Measurements from ENCODE around the gene ITGB4. TPM values are rescaled to one million over a fixed set of nuclear protein-coding genes. Genes with fewer than 3 reads are reported as not detected.

The ITGB4 gene
- total and polyA plus RNA-seq, 10 of the 15 experiments (the other 5 are each of a cell fraction or from before 2014, with no cell fraction given): 0.06 to 1.6 (median 0.27) TPM; not detected in 2

DNA sequence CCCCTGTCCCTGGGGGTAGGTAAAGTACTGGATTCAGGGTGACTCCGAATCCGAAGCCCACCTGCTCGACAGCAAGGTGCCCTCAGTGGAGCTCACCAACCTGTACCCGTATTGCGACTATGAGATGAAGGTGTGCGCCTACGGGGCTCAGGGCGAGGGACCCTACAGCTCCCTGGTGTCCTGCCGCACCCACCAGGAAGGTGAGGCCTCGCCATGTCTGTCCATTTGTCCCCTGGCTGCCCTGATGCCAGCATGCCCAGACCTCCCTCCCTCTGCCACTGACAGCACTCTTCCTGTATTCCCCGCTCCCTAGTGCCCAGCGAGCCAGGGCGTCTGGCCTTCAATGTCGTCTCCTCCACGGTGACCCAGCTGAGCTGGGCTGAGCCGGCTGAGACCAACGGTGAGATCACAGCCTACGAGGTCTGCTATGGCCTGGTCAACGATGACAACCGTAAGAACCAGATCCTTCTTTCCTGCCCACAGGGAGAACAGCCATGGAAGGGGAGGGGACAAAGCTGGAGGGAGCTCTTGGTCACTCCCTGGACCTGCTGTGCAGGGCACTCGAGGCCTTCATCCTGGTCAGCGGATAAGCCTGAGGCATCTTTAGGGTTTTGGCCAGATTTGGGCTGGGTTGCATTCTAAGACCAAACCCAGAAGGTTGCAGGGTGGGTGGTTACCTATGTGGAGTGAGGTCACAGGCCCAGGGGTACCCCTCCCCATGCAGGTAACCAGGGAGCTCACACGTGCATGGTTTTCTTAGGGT is 29.6 kb downstream of the ITGB4 start:
- 59% methylated on average over 23 of the region's 23 CpGs for WGBS (ENCODE audit: insufficient coverage, insufficient replicate concordance, low lambda C conversion rate, missing lambda C conversion rate)
- no peak for ATAC-seq
- POLR2A ChIA-PET: interaction anchor here (0.6 to 1.4 kb wide), 4 partner anchors 10 to 371 kb away, joined by 3 to 4 read pairs (median 3); a partner anchor contains a TSS
- H3K27me3 ChIP-seq (replicated peaks in 1 of 2; ENCODE audit: control insufficient read depth in 2 of 2, insufficient read depth in 2 of 2, low read length in 1 of 2): no peaks in the 10 kb centered on the region
- RAD21 ChIA-PET (ENCODE audit: unreplicated experiment): interaction anchor here (1.0 to 7.1 kb wide), 5 partner anchors 77 to 151 kb away, joined by 3 to 148 read pairs (median 51); partner anchors contain the start of gene SMIM5
- BruUV-seq (replicated peaks): no TSS peak
- SMC1A ChIA-PET (ENCODE audit: uncharacterized antibody, unreplicated experiment): interaction anchor here (0.9 to 2.8 kb wide), 4 partner anchors 14 to 117 kb away, joined by 3 to 26 read pairs (median 4); partner anchors contain the start of genes GALK1 and SMIM5
- FAIRE-seq: no peak
- no peaks in the 10 kb centered on the region for H3K36me3 ChIP-seq (ENCODE audit: control insufficient read depth in 2 of 2, insufficient read depth in 2 of 2, low read length in 1 of 2)
- H3K4me3 ChIP-seq: no peak overlapping the region
- H3K4me2 ChIP-seq (ENCODE audit: control insufficient read depth, insufficient read depth): no peak overlapping the region
- H3K27ac ChIP-seq (ENCODE audit: control insufficient read depth, insufficient read depth): no peak overlapping the region
- no peak for DNase-seq (ENCODE audit: low read depth, low spot score)
- CTCF ChIA-PET: interaction anchor here (0.6 to 10.6 kb wide), 20 partner anchors 9 to 295 kb away, joined by 3 to 336 read pairs (median 10); partner anchors contain the start of genes GALK1, SMIM5 and TMEM94
- H3K79me2 ChIP-seq (ENCODE audit: control insufficient read depth, insufficient read depth, low read length): no peaks in the 10 kb centered on the region
- no peak overlapping the region for H2AFZ ChIP-seq (ENCODE audit: control insufficient read depth, low read depth, low read length)
- H3K9ac ChIP-seq (ENCODE audit: control insufficient read depth, insufficient read depth, low read length): no peak overlapping the region
- in situ Hi-C loops (cut with MboI): no loop called here
- no peaks in the 10 kb centered on the region for H3K9me3 ChIP-seq (replicated peaks; ENCODE audit: control insufficient read depth, insufficient read depth, low read length)
- intact Hi-C loops (cut with micrococcal nuclease; ENCODE audit: unreplicated experiment): loop anchor here (1.0 to 5.0 kb wide), 2 partner anchors 118 to 324 kb away; partner anchors contain the start of gene SMIM5
- H4K20me1 ChIP-seq (ENCODE audit: control insufficient read depth, insufficient read depth): no peaks in the 10 kb centered on the region; the same call in 1 of the 2 replicates
- peaks cover 10% of the 10 kb centered on the region for H3K4me1 ChIP-seq (ENCODE audit: control insufficient read depth, insufficient read depth, low read length)
- TF ChIP-seq CBFB (IDR thresholded peaks at IDR 0.05; ENCODE audit: low read depth): no peak
- TF ChIP-seq, protein P1, sequence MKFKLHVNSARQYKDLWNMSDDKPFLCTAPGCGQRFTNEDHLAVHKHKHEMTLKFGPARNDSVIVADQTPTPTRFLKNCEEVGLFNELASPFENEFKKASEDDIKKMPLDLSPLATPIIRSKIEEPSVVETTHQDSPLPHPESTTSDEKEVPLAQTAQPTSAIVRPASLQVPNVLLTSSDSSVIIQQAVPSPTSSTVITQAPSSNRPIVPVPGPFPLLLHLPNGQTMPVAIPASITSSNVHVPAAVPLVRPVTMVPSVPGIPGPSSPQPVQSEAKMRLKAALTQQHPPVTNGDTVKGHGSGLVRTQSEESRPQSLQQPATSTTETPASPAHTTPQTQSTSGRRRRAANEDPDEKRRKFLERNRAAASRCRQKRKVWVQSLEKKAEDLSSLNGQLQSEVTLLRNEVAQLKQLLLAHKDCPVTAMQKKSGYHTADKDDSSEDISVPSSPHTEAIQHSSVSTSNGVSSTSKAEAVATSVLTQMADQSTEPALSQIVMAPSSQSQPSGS (IDR thresholded peaks at IDR 0.05; ENCODE audit: low read length): no peak
- TF ChIP-seq, protein P2, sequence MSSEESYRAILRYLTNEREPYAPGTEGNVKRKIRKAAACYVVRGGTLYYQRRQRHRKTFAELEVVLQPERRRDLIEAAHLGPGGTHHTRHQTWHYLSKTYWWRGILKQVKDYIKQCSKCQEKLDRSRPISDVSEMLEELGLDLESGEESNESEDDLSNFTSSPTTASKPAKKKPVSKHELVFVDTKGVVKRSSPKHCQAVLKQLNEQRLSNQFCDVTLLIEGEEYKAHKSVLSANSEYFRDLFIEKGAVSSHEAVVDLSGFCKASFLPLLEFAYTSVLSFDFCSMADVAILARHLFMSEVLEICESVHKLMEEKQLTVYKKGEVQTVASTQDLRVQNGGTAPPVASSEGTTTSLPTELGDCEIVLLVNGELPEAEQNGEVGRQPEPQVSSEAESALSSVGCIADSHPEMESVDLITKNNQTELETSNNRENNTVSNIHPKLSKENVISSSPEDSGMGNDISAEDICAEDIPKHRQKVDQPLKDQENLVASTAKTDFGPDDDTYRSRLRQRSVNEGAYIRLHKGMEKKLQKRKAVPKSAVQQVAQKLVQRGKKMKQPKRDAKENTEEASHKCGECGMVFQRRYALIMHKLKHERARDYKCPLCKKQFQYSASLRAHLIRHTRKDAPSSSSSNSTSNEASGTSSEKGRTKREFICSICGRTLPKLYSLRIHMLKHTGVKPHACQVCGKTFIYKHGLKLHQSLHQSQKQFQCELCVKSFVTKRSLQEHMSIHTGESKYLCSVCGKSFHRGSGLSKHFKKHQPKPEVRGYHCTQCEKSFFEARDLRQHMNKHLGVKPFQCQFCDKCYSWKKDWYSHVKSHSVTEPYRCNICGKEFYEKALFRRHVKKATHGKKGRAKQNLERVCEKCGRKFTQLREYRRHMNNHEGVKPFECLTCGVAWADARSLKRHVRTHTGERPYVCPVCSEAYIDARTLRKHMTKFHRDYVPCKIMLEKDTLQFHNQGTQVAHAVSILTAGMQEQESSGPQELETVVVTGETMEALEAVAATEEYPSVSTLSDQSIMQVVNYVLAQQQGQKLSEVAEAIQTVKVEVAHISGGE (CRISPR knock-in tag; IDR thresholded peaks at IDR 0.05): no peak
- TF ChIP-seq, protein P3, sequence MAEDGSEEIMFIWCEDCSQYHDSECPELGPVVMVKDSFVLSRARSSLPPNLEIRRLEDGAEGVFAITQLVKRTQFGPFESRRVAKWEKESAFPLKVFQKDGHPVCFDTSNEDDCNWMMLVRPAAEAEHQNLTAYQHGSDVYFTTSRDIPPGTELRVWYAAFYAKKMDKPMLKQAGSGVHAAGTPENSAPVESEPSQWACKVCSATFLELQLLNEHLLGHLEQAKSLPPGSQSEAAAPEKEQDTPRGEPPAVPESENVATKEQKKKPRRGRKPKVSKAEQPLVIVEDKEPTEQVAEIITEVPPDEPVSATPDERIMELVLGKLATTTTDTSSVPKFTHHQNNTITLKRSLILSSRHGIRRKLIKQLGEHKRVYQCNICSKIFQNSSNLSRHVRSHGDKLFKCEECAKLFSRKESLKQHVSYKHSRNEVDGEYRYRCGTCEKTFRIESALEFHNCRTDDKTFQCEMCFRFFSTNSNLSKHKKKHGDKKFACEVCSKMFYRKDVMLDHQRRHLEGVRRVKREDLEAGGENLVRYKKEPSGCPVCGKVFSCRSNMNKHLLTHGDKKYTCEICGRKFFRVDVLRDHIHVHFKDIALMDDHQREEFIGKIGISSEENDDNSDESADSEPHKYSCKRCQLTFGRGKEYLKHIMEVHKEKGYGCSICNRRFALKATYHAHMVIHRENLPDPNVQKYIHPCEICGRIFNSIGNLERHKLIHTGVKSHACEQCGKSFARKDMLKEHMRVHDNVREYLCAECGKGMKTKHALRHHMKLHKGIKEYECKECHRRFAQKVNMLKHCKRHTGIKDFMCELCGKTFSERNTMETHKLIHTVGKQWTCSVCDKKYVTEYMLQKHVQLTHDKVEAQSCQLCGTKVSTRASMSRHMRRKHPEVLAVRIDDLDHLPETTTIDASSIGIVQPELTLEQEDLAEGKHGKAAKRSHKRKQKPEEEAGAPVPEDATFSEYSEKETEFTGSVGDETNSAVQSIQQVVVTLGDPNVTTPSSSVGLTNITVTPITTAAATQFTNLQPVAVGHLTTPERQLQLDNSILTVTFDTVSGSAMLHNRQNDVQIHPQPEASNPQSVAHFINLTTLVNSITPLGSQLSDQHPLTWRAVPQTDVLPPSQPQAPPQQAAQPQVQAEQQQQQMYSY (CRISPR knock-in tag; IDR thresholded peaks at IDR 0.05): no peak
- TF ChIP-seq EGR1 (IDR thresholded peaks at IDR 0.05; ENCODE audit: borderline replicate concordance in 1 of 2, low read depth in 2 of 2, low read length in 2 of 2): no peak
- TF ChIP-seq BACH1 (IDR thresholded peaks at IDR 0.05; ENCODE audit: borderline replicate concordance): no peak
- TF ChIP-seq POLR2AphosphoS2 (IDR thresholded peaks at IDR 0.05; ENCODE audit: low read depth, low read length): no peak
- no peak for TF ChIP-seq MEF2A (IDR thresholded peaks at IDR 0.05; ENCODE audit: insufficient read depth, low read depth, low read length)
- TF ChIP-seq, protein P4, sequence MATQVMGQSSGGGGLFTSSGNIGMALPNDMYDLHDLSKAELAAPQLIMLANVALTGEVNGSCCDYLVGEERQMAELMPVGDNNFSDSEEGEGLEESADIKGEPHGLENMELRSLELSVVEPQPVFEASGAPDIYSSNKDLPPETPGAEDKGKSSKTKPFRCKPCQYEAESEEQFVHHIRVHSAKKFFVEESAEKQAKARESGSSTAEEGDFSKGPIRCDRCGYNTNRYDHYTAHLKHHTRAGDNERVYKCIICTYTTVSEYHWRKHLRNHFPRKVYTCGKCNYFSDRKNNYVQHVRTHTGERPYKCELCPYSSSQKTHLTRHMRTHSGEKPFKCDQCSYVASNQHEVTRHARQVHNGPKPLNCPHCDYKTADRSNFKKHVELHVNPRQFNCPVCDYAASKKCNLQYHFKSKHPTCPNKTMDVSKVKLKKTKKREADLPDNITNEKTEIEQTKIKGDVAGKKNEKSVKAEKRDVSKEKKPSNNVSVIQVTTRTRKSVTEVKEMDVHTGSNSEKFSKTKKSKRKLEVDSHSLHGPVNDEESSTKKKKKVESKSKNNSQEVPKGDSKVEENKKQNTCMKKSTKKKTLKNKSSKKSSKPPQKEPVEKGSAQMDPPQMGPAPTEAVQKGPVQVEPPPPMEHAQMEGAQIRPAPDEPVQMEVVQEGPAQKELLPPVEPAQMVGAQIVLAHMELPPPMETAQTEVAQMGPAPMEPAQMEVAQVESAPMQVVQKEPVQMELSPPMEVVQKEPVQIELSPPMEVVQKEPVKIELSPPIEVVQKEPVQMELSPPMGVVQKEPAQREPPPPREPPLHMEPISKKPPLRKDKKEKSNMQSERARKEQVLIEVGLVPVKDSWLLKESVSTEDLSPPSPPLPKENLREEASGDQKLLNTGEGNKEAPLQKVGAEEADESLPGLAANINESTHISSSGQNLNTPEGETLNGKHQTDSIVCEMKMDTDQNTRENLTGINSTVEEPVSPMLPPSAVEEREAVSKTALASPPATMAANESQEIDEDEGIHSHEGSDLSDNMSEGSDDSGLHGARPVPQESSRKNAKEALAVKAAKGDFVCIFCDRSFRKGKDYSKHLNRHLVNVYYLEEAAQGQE (IDR thresholded peaks at IDR 0.05; ENCODE audit: low read depth, low read length): no peak
